ENCODE measurements around the gene NGEF.

NGEF gene

DNA sequence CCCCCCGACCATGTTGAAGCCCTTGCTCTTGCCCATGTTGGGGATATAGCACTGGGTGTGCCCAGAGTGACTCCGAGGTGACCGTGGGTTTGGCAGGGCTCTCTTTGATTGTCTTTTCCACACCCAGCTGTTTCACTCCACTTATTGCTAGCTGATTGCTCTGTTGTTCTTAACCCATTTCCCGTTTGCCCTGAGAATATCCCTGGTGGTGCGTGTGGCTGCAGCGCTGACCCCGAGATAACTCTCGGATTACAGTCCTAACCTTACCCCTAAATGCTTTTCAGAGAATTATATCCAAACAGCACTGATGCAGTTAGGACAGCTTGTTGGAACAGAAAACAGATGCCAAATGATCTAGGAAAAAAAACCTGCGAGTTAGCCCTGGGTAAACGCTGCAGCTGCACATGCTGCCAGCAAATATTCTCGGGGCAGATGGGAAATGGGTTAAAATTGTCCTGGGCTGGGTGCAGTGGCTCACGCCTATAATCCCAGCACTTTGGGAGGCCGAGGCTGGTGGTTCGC is 177.3 kb downstream of the NGEF start:
- TF ChIP-seq CTCF (IDR thresholded peaks at IDR 0.05; ENCODE audit: borderline replicate concordance, insufficient read depth, low read depth, low read length) = no peak
- H3K4me3 ChIP-seq (ENCODE audit: low read depth, low read length) = no peak overlapping the region

DNA sequence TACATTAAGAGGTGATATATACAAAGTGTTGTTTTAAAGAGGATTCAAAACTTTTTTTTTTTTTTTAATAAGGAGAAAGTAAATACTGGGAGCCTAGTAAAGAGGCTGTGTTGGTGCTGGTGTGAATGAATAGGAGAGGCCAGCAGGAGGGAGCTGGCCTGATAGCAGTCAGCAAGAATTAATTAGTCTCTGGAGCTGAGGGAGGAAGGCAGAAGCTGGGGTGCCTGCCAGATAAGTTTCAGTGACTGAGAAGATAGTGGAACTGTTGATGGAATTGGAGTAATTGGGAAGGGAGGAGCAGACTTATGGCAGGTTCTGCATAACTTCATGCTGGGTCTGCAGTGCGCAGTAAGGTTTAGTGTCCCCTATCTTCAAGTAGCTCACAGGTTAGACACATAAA is 179.2 kb downstream of the NGEF start:
- H3K4me3 ChIP-seq (ENCODE audit: low read depth, low read length) = no peak overlapping the region
- TF ChIP-seq CTCF (IDR thresholded peaks at IDR 0.05; ENCODE audit: borderline replicate concordance, insufficient read depth, low read depth, low read length) = no peak

DNA sequence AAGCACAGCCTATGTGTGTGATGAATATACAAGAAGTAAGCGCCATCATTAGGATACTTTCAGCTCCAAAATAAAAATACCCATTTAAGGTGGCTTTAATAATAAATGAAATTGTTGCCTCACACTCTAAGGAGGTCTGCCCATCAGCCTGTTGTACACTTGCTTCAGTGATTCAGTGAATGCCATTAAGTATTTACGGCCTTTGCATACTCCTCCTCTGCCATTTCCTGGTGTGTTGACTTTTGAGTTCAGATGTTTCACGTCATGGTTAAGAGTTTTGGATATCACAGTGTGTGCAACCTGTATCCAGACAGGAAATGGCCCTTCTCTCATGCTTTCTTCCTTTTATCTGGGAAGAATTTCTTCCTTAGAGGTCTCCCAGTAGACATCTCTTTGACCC is 181.6 kb downstream of the NGEF start:
- no peak for TF ChIP-seq CTCF (IDR thresholded peaks at IDR 0.05; ENCODE audit: borderline replicate concordance, insufficient read depth, low read depth, low read length)
- no peak overlapping the region for H3K4me3 ChIP-seq (ENCODE audit: low read depth, low read length)

- H3K4me3 ChIP-seq (ENCODE audit: low read depth, low read length) = no peak overlapping the region
- no peak for TF ChIP-seq CTCF (IDR thresholded peaks at IDR 0.05; ENCODE audit: borderline replicate concordance, insufficient read depth, low read depth, low read length)
Measured at GRCh38 chr2:232829988-232830387, 183.1 kb downstream of the NGEF start.
